ENCODE results near the gene RABGGTB.
A peak's percentile ranks its signal among the peaks of the same experiment; 100 is the strongest.

RABGGTB gene

DNA sequence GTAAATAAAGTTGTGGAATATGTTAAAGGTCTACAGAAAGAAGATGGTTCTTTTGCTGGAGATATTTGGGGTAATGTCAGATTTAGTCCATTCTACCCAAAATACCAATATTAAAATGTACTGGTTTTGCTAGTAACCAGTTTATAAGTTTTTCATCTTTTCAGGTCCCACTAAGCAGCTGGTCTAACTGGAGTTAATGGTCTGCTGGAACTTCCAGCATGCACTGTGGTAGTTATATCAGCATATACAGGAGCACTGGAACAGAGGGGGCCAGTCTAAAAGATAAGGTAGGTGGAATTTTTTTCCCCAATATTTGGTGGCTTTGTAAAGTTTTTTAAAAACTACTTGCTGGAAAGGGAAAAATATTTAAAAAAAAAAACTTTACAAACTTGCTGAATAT is 3.9 kb downstream of the RABGGTB start:
- no peaks in the 10 kb centered on the region for H3K27me3 ChIP-seq (ENCODE audit: insufficient read depth, poor library complexity, severe bottlenecking)
- no peak overlapping the region for H3K4me3 ChIP-seq (replicated peaks; ENCODE audit: insufficient read depth, low read length)
- DNase-seq (ENCODE audit: low read depth in 1 of 2, low spot score in 1 of 2) = peak in 1 of 2 experiments; percentile 20
- H3K27ac ChIP-seq (replicated peaks) = no peak overlapping the region
- no peak for TF ChIP-seq POLR2AphosphoS5 (IDR thresholded peaks at IDR 0.05; ENCODE audit: low read depth)
- TF ChIP-seq, protein P1, sequence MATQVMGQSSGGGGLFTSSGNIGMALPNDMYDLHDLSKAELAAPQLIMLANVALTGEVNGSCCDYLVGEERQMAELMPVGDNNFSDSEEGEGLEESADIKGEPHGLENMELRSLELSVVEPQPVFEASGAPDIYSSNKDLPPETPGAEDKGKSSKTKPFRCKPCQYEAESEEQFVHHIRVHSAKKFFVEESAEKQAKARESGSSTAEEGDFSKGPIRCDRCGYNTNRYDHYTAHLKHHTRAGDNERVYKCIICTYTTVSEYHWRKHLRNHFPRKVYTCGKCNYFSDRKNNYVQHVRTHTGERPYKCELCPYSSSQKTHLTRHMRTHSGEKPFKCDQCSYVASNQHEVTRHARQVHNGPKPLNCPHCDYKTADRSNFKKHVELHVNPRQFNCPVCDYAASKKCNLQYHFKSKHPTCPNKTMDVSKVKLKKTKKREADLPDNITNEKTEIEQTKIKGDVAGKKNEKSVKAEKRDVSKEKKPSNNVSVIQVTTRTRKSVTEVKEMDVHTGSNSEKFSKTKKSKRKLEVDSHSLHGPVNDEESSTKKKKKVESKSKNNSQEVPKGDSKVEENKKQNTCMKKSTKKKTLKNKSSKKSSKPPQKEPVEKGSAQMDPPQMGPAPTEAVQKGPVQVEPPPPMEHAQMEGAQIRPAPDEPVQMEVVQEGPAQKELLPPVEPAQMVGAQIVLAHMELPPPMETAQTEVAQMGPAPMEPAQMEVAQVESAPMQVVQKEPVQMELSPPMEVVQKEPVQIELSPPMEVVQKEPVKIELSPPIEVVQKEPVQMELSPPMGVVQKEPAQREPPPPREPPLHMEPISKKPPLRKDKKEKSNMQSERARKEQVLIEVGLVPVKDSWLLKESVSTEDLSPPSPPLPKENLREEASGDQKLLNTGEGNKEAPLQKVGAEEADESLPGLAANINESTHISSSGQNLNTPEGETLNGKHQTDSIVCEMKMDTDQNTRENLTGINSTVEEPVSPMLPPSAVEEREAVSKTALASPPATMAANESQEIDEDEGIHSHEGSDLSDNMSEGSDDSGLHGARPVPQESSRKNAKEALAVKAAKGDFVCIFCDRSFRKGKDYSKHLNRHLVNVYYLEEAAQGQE (IDR thresholded peaks at IDR 0.05; ENCODE audit: insufficient replicate concordance, low read depth) = no peak
- TF ChIP-seq, protein P2, sequence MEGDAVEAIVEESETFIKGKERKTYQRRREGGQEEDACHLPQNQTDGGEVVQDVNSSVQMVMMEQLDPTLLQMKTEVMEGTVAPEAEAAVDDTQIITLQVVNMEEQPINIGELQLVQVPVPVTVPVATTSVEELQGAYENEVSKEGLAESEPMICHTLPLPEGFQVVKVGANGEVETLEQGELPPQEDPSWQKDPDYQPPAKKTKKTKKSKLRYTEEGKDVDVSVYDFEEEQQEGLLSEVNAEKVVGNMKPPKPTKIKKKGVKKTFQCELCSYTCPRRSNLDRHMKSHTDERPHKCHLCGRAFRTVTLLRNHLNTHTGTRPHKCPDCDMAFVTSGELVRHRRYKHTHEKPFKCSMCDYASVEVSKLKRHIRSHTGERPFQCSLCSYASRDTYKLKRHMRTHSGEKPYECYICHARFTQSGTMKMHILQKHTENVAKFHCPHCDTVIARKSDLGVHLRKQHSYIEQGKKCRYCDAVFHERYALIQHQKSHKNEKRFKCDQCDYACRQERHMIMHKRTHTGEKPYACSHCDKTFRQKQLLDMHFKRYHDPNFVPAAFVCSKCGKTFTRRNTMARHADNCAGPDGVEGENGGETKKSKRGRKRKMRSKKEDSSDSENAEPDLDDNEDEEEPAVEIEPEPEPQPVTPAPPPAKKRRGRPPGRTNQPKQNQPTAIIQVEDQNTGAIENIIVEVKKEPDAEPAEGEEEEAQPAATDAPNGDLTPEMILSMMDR (IDR thresholded peaks at IDR 0.05; ENCODE audit: insufficient read depth, low read length) = no peak

DNA sequence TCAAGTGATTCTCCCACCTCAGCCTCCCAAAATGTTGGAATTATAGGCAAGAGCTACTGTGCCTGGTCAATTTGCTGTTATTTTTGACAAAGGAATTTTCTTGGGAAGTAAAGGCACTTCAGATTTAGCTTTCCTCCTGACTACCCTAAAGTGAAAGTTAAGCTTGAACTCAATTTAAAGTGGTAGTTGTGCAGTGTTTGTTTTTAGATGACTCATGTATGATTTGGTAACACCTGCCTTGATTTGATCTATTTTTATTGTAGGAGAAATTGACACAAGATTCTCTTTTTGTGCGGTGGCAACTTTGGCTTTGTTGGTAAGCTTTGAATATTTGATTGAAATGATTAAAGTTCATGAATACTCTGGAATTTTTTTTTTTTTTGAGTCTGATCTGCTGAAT is 5.0 kb downstream of the RABGGTB start:
- Histone ChIP-seq H3K27ac (replicated peaks) (no peak overlapping the region), H3K27me3 (ENCODE audit: insufficient read depth, poor library complexity, severe bottlenecking) (no peaks in the 10 kb centered on the region), H3K4me3 (replicated peaks; ENCODE audit: insufficient read depth, low read length) (no peak overlapping the region)
- no peak for TF ChIP-seq SPI1 (IDR thresholded peaks at IDR 0.05; ENCODE audit: borderline replicate concordance, low read depth)
- TF ChIP-seq, protein P2 (IDR thresholded peaks at IDR 0.05; ENCODE audit: insufficient read depth, low read length) = no peak
- TF ChIP-seq, protein P1 (IDR thresholded peaks at IDR 0.05; ENCODE audit: insufficient replicate concordance, low read depth) = no peak
- no peak for TF ChIP-seq POLR2AphosphoS5 (IDR thresholded peaks at IDR 0.05; ENCODE audit: low read depth)
- no peak for TF ChIP-seq GABPA (IDR thresholded peaks at IDR 0.05; ENCODE audit: low read depth)
- DNase-seq (ENCODE audit: low read depth in 1 of 2, low spot score in 1 of 2) = peak in 1 of 2 experiments; percentile 30

DNA sequence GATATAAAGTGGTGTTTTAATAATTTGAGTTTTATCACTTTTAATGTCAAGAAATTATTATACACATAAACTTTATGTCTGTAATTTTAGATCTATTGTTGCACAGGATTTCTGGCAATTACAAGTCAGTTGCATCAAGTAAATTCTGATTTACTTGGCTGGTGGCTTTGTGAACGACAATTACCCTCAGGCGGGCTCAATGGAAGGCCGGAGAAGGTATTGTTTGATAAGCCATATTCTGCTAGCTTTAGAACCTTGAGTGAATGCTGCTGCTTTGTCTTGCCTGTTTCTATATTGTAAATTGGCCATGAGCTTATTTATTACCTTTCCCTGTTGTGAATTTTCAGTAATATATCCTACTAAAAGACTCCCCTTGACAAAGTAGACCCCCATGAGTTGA is 6.0 kb downstream of the RABGGTB start:
- no peaks in the 10 kb centered on the region for H3K27me3 ChIP-seq (ENCODE audit: insufficient read depth, poor library complexity, severe bottlenecking)
- peak in 1 of 2 experiments; percentile 12 for DNase-seq (ENCODE audit: low read depth in 1 of 2, low spot score in 1 of 2)
- TF ChIP-seq, protein P2 (IDR thresholded peaks at IDR 0.05; ENCODE audit: insufficient read depth, low read length) = no peak
- no peak for TF ChIP-seq POLR2AphosphoS5 (IDR thresholded peaks at IDR 0.05; ENCODE audit: low read depth)
- TF ChIP-seq SPI1 (IDR thresholded peaks at IDR 0.05; ENCODE audit: borderline replicate concordance, low read depth) = no peak
- TF ChIP-seq, protein P1 (IDR thresholded peaks at IDR 0.05; ENCODE audit: insufficient replicate concordance, low read depth) = no peak
- TF ChIP-seq GABPA (IDR thresholded peaks at IDR 0.05; ENCODE audit: low read depth) = no peak
- no peak overlapping the region for H3K27ac ChIP-seq (replicated peaks)
- H3K4me3 ChIP-seq (replicated peaks; ENCODE audit: insufficient read depth, low read length) = no peak overlapping the region
